SK-N-SH (cell line): Measurements from ENCODE around the gene BAIAP2L2. TPM values are rescaled to one million over a fixed set of nuclear protein-coding genes. Genes with fewer than 3 reads are reported as not detected.

ENCODE experiments used
- CTCF ChIA-PET: fragments of 300-600, 350-600 bp; formaldehyde crosslinking; extraction: SDS; loops from one replicate; lab custom pipeline; 2021; lab: Yijun Ruan, JAX
- POLR2A ChIA-PET: fragments of 350-600 bp; sonication (Branson Sonifier 250); formaldehyde crosslinking; extraction: SDS; loops from one replicate; lab custom pipeline; 2020; ENCODE audit warnings: antibody characterized with exemption, inconsistent platforms; lab: Yijun Ruan, JAX
- DNase-seq: peaks from one replicate; pipeline ENCODE4 v3.0.0; 2012
- H2AFZ ChIP-seq: fragments of 200-600 bp; sonication (generic); 2 replicates; pipeline ENCODE4 v1.8.1; 2016; ENCODE audit warnings: antibody characterized with exemption, mild to moderate bottlenecking, low read depth
- H3F3A ChIP-seq: fragments of 200-600 bp; sonication (generic); replicated peaks from 2 replicates; pipeline ENCODE3; 2016; ENCODE audit warnings: antibody characterized with exemption, mild to moderate bottlenecking; ENCODE audit not compliant: insufficient read depth
- H3K27ac ChIP-seq, 2 experiments: fragments of 200-500 bp in 1 of 2; fragments of 200-600 bp in 1 of 2; sonication (Bioruptor generic) in 1 of 2; sonication (generic), shearing (Covaris generic) in 1 of 2; 2 replicates each; pipeline versions ENCODE4 v1.5.1 to v1.6.1; 2014 to 2016; ENCODE audit warnings: low read depth in 2 of 2, inconsistent platforms in 1 of 2, low read length in 1 of 2, mild to moderate bottlenecking in 1 of 2, mixed read lengths in 1 of 2
- H3K27me3 ChIP-seq: fragments of 200-600 bp; sonication (generic), shearing (Covaris generic); 2 replicates; pipeline ENCODE4 v1.6.1; 2016; ENCODE audit warnings: mixed run types; ENCODE audit not compliant: insufficient read depth
- H3K36me3 ChIP-seq, 2 experiments: fragments of 200-500 bp in 1 of 2; fragments of 200-600 bp in 1 of 2; sonication (Bioruptor generic) in 1 of 2; sonication (generic) in 1 of 2; replicated peaks in 1 of 2; 2 replicates each; pipeline versions ENCODE3 to v1.5.1; 2014 to 2016; ENCODE audit warnings: low read length in 1 of 2, mild to moderate bottlenecking in 1 of 2; ENCODE audit not compliant: insufficient read depth in 2 of 2, control insufficient read depth in 1 of 2
- H3K4me1 ChIP-seq, 2 experiments: fragments of 200-500 bp in 1 of 2; fragments of 200-600 bp in 1 of 2; sonication (Bioruptor generic) in 1 of 2; sonication (generic), shearing (Covaris generic) in 1 of 2; 2 replicates each; pipeline versions ENCODE4 v1.5.1 to v1.6.1; 2014 to 2016; ENCODE audit warnings: low read depth in 1 of 2, low read length in 1 of 2, mixed run types in 1 of 2; ENCODE audit not compliant: insufficient read depth in 2 of 2, control insufficient read depth in 1 of 2
- H3K4me2 ChIP-seq: fragments of 200-600 bp; sonication (generic), shearing (Covaris generic); 2 replicates; pipeline ENCODE4 v1.6.1; 2017; ENCODE audit warnings: mixed run types
- H3K4me3 ChIP-seq, 2 experiments: fragments of 200-500 bp in 1 of 2; fragments of 200-600 bp in 1 of 2; sonication (Bioruptor generic) in 1 of 2; sonication (generic), shearing (Covaris generic) in 1 of 2; 2 replicates each; pipeline versions ENCODE4 v1.5.1 to v1.8.1; 2014 to 2016; ENCODE audit warnings: low read depth in 2 of 2, inconsistent platforms in 1 of 2, low read length in 1 of 2, mild to moderate bottlenecking in 1 of 2, mixed read lengths in 1 of 2, moderate library complexity in 1 of 2
- H3K79me2 ChIP-seq: fragments of 200-600 bp; sonication (generic); 2 replicates; pipeline ENCODE4 v1.8.1; 2017; ENCODE audit warnings: mild to moderate bottlenecking; ENCODE audit not compliant: insufficient read depth
- H3K9ac ChIP-seq: fragments of 200-600 bp; sonication (generic); 2 replicates; pipeline ENCODE4 v1.6.1; 2017; ENCODE audit warnings: mixed run types
- H3K9me2 ChIP-seq: fragments of 200-600 bp; sonication (generic); 2 replicates; pipeline ENCODE4 v1.6.1; 2017; ENCODE audit warnings: mixed run types
- H3K9me3 ChIP-seq: fragments of 200-600 bp; sonication (generic); 2 replicates; pipeline ENCODE4 v1.6.1; 2017; ENCODE audit warnings: mixed run types, mild to moderate bottlenecking, moderate library complexity
- H4K20me1 ChIP-seq: fragments of 200-600 bp; sonication (generic); 2 replicates; pipeline ENCODE4 v1.6.1; 2017; ENCODE audit warnings: mild to moderate bottlenecking, mixed run types; ENCODE audit not compliant: insufficient read depth
- EZH2phosphoT487 ChIP-seq: fragments of 200-600 bp; sonication (generic); IDR thresholded peaks from 2 replicates; pipeline ENCODE4 v1.6.1; 2017; ENCODE audit warnings: low read depth, mixed run types, mild to moderate bottlenecking, antibody characterized with exemption, moderate library complexity, borderline replicate concordance
- FOXJ3 ChIP-seq: sonication (generic); formaldehyde crosslinking; IDR thresholded peaks from 2 replicates; pipeline ENCODE4 v1.5.1; 2020; ENCODE audit warnings: mild to moderate bottlenecking, missing genetic modification reagents
- REST ChIP-seq: IDR thresholded peaks from 2 replicates; pipeline ENCODE4 v1.6.1; 2012; ENCODE audit warnings: mild to moderate bottlenecking, low read depth, low read length, moderate library complexity
- RFX5 ChIP-seq: IDR thresholded peaks from 2 replicates; pipeline ENCODE4 v1.6.1; 2012; ENCODE audit warnings: mild to moderate bottlenecking, improper control_type of control experiment, low read length
- SMC3 ChIP-seq: IDR thresholded peaks from 2 replicates; pipeline ENCODE4 v1.6.1; 2012; ENCODE audit warnings: low read depth, low read length, improper control_type of control experiment
- TAF1 ChIP-seq: IDR thresholded peaks from 2 replicates; pipeline ENCODE4 v1.6.1; 2012; ENCODE audit warnings: low read depth, mild to moderate bottlenecking, low read length, moderate library complexity, borderline replicate concordance
- TCF12 ChIP-seq: IDR thresholded peaks from 2 replicates; pipeline ENCODE4 v1.4.0; 2012
- YY1 ChIP-seq: IDR thresholded peaks from 2 replicates; pipeline ENCODE4 v1.4.0; 2012; ENCODE audit warnings: low read depth, mild to moderate bottlenecking
- WGBS: methylation state at CpG from one replicate; pipeline ENCODE4 v1.1.6; 2017; ENCODE audit warnings: low lambda C conversion rate; 5-methylcytosine and 5-hydroxymethylcytosine counted together
- polyA plus RNA-seq, 3 experiments: library from polyadenylated mRNA; depleted of rRNA; stranded (reverse); fragments of >200 nt; gene quantifications; 2 replicates each; pipeline ENCODE4 v1.2.3, GENCODE V29; 2012

Gene BAIAP2L2
- polyA plus RNA-seq, 1 of the 3 experiments (the other 2 are of a cell fraction) = 0.16 TPM

DNA sequence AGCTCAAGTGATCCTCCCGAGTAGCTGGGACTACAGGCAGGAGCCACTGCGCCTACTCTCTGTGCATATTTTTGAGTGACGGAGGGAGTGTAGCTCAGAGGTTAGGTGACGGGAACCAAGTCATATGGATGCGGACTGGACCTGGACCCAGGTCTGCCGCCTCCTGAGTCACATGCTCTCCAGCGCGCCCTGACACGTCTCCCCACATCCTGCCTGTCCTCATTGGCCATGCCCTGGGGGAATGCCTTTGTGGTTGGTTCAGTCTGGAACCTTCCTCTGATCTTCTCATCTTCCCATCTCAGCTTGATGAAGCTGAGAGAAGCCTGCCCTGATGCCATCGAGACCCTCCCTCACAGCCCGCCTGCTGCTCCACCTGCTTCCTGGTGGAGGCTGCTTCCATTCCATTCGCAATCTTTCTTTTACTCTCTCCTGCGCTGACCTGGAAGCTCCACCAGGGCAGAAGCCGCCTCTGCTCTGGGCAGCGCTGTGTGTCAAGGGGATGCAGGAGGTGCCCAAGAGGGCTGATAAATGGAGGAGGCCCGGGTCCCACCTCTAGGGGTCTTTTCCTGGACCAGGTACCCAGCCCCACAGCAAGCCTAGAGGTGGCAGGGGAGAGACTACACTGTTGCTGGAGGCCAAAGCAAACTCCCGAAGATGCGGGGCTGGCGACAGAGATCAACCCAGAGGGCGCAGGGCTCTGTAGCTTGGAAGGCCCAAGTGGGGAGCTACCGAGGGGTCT lies 13.9 kb upstream of the BAIAP2L2 start:
- no peaks in the 10 kb centered on the region for H3K9me2 ChIP-seq
- H3K4me3 ChIP-seq = no peak overlapping the region
- no peaks in the 10 kb centered on the region for H3K36me3 ChIP-seq
- no peaks in the 10 kb centered on the region for H4K20me1 ChIP-seq
- H3K27ac ChIP-seq = no peak overlapping the region
- H3K9ac ChIP-seq = no peak overlapping the region
- H3K79me2 ChIP-seq = no peaks in the 10 kb centered on the region
- TF ChIP-seq SMC3 (no peak), TCF12 (no peak)
- TF ChIP-seq, all 33 proteins: peak for 0
- 95% methylated on average over 11 of the region's 21 CpGs for WGBS
- Histone ChIP-seq H3F3A (no peaks in the 10 kb centered on the region), H3K4me1 (no peaks in the 10 kb centered on the region), H3K9me3 (no peaks in the 10 kb centered on the region), H3K27me3 (no peaks in the 10 kb centered on the region), H3K4me2 (no peak overlapping the region), H2AFZ (no peak overlapping the region)
- POLR2A ChIA-PET = no interaction called here
- CTCF ChIA-PET = interaction anchor here (3.8 kb wide), 1 partner anchor 10 kb away, joined by 17 read pairs; no protein-coding TSS in a partner anchor
- no peak for DNase-seq

- H3K9me3 ChIP-seq = no peaks in the 10 kb centered on the region
- TF ChIP-seq EZH2phosphoT487 (no peak), REST (no peak), FOXJ3 (CRISPR knock-in tag) (no peak), TAF1 (no peak), RFX5 (no peak), YY1 (no peak)
- H3K4me2 ChIP-seq = no peak overlapping the region
- 60% methylated on average over 1 of the region's 6 CpGs for WGBS
- no peak overlapping the region for H3K9ac ChIP-seq
- H3K4me1 ChIP-seq = no peaks in the 10 kb centered on the region
- no peak for DNase-seq
- H3K36me3 ChIP-seq = no peaks in the 10 kb centered on the region
- ChIA-PET CTCF (interaction anchor here (3.8 kb wide), 1 partner anchor 8 kb away, joined by 17 read pairs; no protein-coding TSS in a partner anchor), POLR2A (no interaction called here)
- H3F3A ChIP-seq = no peaks in the 10 kb centered on the region
- H3K9me2 ChIP-seq = no peaks in the 10 kb centered on the region
- H3K27ac ChIP-seq = no peak overlapping the region
- H3K79me2 ChIP-seq = no peaks in the 10 kb centered on the region
- no peak overlapping the region for H2AFZ ChIP-seq
- H4K20me1 ChIP-seq = no peaks in the 10 kb centered on the region
- no peak overlapping the region for H3K4me3 ChIP-seq
- no peaks in the 10 kb centered on the region for H3K27me3 ChIP-seq
Measured at GRCh38 chr22:38122616-38123015, 12.1 kb upstream of the BAIAP2L2 start.
